ENCODE results near the gene PTPRT.

GRCh38 chr20:43034981-43035724 is 154.6 kb downstream of the PTPRT start:
- TF ChIP-seq EZH2 (IDR thresholded peaks at IDR 0.05) = no peak
- TF ChIP-seq POLR2AphosphoS5 (IDR thresholded peaks at IDR 0.05; ENCODE audit: borderline replicate concordance, low read depth, low read length) = no peak
